Mesothelial cell of epicardium (in vitro differentiated cells): ENCODE results near the gene CCDC51. TPM values are rescaled to one million over a fixed set of nuclear protein-coding genes. Genes with fewer than 3 reads are reported as not detected.

Experiments
- DNase-seq, 2 experiments: peaks; one replicate each; pipeline ENCODE4 v3.0.0; 2021; ENCODE audit warnings: low spot score in 2 of 2; ENCODE audit not compliant: unreplicated experiment in 2 of 2
- H3K27ac Mint-ChIP-seq: 2 replicates; pipeline ENCODE4 v1.8.0; 2021; ENCODE audit warnings: mixed read lengths
- H3K27me3 Mint-ChIP-seq: 2 replicates; pipeline ENCODE4 v1.8.0; 2021; ENCODE audit warnings: low read depth, mixed read lengths
- H3K36me3 Mint-ChIP-seq: 2 replicates; pipeline ENCODE4 v1.8.0; 2021; ENCODE audit warnings: mixed read lengths
- H3K4me1 Mint-ChIP-seq: 2 replicates; pipeline ENCODE4 v1.8.0; 2021; ENCODE audit warnings: mixed read lengths
- H3K4me3 Mint-ChIP-seq: 2 replicates; pipeline ENCODE4 v1.8.0; 2021; ENCODE audit warnings: mild to moderate bottlenecking, moderate library complexity, mixed read lengths
- H3K9me3 Mint-ChIP-seq: 2 replicates; pipeline ENCODE4 v1.8.0; 2021; ENCODE audit warnings: mixed read lengths
- total RNA-seq: library from RNA; stranded (reverse); gene quantifications from 3 replicates; pipeline ENCODE4 v1.2.1, GENCODE V29; 2021
- TF ChIP-seq, protein P1 (sequence below): fragments of 200-600 bp; sonication (generic); IDR thresholded peaks from one replicate; pipeline ENCODE4 v1.5.0; 2021; ENCODE audit warnings: antibody characterized with exemption; ENCODE audit not compliant: unreplicated experiment

Gene CCDC51
- total RNA-seq, 1 donor from 2014 or later = 11.5 TPM

DNA sequence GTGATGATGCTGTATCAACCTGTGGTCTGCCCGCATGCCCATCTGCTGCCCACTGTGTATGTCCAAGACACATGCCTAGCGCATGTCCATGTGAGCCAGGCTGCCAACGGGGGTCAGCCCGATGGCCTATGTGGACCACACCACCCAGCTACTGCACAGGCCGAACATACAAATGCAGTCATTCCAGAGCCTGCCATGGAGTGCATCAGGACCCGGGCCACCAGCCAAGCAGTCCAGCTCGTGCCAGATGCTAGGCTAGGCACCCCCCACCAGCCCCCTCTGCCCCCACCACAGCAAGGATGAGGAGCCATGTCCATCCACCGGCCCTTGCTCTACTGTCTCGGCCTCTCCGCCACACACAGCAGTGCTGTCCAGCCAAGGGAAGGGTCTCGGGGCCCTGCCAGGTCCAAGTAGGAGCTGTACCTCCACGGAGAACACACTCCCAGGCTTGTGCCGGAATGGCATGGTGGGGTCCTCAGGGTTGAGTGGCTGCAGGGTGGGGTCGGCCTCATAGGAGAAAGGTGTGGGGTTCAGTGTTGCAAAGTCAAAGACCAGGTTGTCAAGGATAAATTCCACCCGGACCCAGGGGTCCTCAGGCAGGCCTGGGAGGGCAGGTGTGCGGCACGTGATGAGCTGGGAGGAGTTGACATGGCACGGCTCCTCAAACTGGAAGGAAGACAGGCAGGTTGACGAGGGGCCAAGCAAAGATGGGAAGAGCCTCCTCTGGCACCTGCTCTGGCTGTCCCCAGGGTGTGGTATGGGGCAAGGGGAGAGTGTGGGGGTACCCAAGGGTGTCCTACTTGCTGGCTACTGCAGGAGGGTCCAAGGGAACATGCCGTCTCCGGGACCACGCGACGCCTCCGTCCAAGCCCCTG, 25.3 kb downstream of the CCDC51 start:
- TF ChIP-seq, protein P1, sequence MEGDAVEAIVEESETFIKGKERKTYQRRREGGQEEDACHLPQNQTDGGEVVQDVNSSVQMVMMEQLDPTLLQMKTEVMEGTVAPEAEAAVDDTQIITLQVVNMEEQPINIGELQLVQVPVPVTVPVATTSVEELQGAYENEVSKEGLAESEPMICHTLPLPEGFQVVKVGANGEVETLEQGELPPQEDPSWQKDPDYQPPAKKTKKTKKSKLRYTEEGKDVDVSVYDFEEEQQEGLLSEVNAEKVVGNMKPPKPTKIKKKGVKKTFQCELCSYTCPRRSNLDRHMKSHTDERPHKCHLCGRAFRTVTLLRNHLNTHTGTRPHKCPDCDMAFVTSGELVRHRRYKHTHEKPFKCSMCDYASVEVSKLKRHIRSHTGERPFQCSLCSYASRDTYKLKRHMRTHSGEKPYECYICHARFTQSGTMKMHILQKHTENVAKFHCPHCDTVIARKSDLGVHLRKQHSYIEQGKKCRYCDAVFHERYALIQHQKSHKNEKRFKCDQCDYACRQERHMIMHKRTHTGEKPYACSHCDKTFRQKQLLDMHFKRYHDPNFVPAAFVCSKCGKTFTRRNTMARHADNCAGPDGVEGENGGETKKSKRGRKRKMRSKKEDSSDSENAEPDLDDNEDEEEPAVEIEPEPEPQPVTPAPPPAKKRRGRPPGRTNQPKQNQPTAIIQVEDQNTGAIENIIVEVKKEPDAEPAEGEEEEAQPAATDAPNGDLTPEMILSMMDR = no peak
- Mint-ChIP-seq H3K4me3 (no peak overlapping the region), H3K27me3 (no peaks in the 10 kb centered on the region), H3K4me1 (no peaks in the 10 kb centered on the region), H3K36me3 (peaks cover 24% of the 10 kb centered on the region), H3K9me3 (no peaks in the 10 kb centered on the region), H3K27ac (no peak overlapping the region)
- no peak for DNase-seq

DNA sequence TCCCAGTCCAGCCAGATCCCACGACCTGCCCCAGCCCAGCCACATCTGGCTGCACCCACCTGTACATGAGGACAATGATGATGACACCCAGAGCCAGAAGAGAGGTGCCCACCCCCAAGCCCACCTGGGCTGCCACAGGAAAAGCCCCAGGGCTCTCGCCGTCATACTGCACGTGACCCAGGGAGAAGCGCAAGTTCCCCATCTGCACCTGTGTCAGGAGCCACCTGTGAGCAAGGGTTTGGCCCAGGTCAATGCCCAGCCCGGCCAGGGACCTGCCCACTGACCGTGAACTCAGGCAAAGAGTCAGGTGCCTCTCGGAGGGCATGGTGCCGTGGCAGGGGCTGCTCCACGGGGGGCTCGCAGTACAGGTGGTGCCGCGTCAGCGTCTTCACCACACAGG, 26.3 kb downstream of the CCDC51 start:
- TF ChIP-seq, protein P1 = no peak
- H3K36me3 Mint-ChIP-seq = peaks cover 30% of the 10 kb centered on the region
- DNase-seq = no peak

DNA sequence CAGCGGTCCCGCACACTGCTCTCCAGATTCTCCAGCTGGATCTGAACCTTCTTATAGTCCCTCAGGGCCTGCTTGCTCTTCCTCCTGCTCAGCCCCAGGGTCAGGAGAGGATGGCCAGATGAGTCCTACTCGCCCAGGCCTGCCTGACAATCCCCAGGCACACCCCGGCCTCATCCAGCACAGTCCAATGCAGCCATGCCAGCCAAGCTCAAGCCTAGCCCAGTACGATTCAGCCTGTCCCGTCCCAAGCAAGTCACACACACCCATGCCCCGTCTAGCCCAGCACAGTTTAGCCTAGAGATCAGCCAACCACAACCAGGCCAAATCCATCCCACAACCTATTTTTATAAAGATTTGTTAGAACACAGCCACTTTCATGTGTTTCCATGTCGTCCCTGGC, 26.8 kb downstream of the CCDC51 start:
- Mint-ChIP-seq H3K9me3 (no peaks in the 10 kb centered on the region), H3K4me1 (no peaks in the 10 kb centered on the region), H3K27ac (no peak overlapping the region), H3K4me3 (no peak overlapping the region), H3K27me3 (no peaks in the 10 kb centered on the region), H3K36me3 (peaks cover 33% of the 10 kb centered on the region)
- TF ChIP-seq, protein P1 = no peak
- DNase-seq = no peak

More for the DNA sequence above, 26.3 kb downstream of the CCDC51 start:
- Mint-ChIP-seq H3K27me3 (no peaks in the 10 kb centered on the region), H3K9me3 (no peaks in the 10 kb centered on the region), H3K27ac (no peak overlapping the region), H3K4me1 (no peaks in the 10 kb centered on the region), H3K4me3 (no peak overlapping the region)

DNA sequence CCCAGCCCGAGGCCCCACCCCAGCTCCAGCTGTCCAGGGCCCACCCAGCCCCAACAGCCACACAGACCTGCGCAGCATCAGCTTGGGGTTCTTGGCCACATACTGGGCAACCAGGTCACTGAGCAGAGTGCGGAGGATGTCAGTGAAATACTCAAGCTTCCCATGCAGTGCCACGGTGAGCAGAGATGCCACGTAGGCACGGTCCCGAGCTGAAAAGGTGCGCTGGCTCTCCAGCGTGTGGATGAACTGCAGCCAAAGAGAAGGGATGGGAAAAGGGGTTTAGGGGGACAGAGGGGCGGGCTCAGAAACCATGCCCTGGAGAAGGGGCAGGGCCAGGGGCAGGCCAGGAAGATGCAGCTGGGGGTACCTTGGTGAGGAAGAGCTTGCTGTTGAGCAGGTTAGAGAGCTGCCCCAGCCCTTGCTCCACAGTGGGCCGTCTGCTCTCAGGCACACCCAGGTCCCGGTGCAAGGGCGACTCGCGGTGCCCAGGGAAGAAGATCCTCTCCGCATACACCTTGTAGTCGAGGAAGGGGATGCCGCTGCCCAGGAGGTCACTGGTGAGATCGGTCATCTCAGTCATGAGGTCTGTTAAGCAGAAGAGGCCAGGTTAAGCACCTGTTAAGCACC, 27.4 kb downstream of the CCDC51 start:
- no peak overlapping the region for H3K4me3 Mint-ChIP-seq
- no peaks in the 10 kb centered on the region for H3K4me1 Mint-ChIP-seq
- TF ChIP-seq, protein P1 = no peak
- H3K9me3 Mint-ChIP-seq = no peaks in the 10 kb centered on the region
- DNase-seq = no peak
- no peak overlapping the region for H3K27ac Mint-ChIP-seq
- H3K36me3 Mint-ChIP-seq = peaks cover 32% of the 10 kb centered on the region
- no peaks in the 10 kb centered on the region for H3K27me3 Mint-ChIP-seq

DNA sequence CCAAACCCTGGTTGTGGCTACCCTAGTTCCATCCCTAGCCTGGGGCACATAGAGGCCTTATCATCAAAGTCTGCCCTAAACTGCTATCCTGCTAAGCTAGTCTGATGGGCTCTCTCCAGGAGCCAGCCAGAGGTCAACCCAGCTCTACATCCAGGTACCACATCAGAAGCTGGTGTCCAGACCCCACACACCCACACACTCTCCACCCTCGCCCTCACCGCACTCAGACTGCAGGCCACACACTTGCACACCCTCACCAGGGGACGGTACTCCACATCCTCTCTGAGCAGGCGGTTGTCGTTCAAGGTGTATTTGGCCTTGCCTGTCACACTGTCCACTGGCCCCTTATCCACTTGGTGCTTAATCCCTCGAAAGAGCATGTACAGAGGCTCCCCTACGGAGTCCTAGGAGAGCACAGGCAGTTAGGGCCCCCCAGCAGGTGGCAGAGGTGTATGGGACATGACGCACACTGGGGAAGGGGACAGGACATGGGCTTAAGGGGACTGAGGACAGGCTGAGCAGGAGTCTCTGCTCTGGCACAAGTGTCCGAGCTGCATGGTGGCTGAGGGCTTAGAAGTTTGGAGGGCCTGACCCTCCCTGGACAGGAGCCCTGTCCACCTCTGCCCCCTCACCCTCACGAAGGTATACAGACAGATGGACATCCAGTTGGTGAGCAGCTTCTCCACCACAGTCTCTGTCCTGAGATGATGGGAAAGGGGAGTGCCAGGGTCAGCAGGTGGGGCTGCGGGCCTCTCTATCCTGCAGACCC, 28.1 kb downstream of the CCDC51 start:
- no peaks in the 10 kb centered on the region for H3K27me3 Mint-ChIP-seq
- H3K27ac Mint-ChIP-seq = no peak overlapping the region
- no peaks in the 10 kb centered on the region for H3K9me3 Mint-ChIP-seq
- TF ChIP-seq, protein P1 = no peak
- DNase-seq = no peak
- no peak overlapping the region for H3K4me3 Mint-ChIP-seq
- H3K36me3 Mint-ChIP-seq = peaks cover 31% of the 10 kb centered on the region
- H3K4me1 Mint-ChIP-seq = no peaks in the 10 kb centered on the region
